Adipocyte (in vitro differentiated cells): ENCODE results near the gene EDA2R.

ENCODE experiments used
- DNase-seq: peaks from one replicate; pipeline ENCODE4 v3.0.0-alpha.2; 2015; ENCODE audit warnings: low read depth
- H3K27me3 ChIP-seq: replicated peaks from 2 replicates; pipeline ENCODE4 v1.7.0; 2013; ENCODE audit warnings: mild to moderate bottlenecking, low read length, moderate library complexity; ENCODE audit not compliant: control insufficient read depth, insufficient read depth
- H3K36me3 ChIP-seq: 2 replicates; pipeline ENCODE4 v1.7.0; 2013; ENCODE audit warnings: low read length, mild to moderate bottlenecking, moderate library complexity; ENCODE audit not compliant: control insufficient read depth, insufficient read depth, severe bottlenecking
- H3K4me1 ChIP-seq: 2 replicates; pipeline ENCODE4 v1.7.0; 2013; ENCODE audit warnings: mild to moderate bottlenecking, low read length, moderate library complexity; ENCODE audit not compliant: control insufficient read depth, insufficient read depth
- H3K4me3 ChIP-seq: 2 replicates; pipeline ENCODE4 v1.7.0; 2013; ENCODE audit warnings: mild to moderate bottlenecking, low read length, moderate library complexity
- H3K9ac ChIP-seq: 2 replicates; pipeline ENCODE4 v1.7.0; 2013; ENCODE audit warnings: mild to moderate bottlenecking, low read length, moderate library complexity
- H3K9me3 ChIP-seq: 2 replicates; pipeline ENCODE4 v1.7.0; 2013; ENCODE audit warnings: mild to moderate bottlenecking, low read length, moderate library complexity; ENCODE audit not compliant: control insufficient read depth

EDA2R gene

DNA sequence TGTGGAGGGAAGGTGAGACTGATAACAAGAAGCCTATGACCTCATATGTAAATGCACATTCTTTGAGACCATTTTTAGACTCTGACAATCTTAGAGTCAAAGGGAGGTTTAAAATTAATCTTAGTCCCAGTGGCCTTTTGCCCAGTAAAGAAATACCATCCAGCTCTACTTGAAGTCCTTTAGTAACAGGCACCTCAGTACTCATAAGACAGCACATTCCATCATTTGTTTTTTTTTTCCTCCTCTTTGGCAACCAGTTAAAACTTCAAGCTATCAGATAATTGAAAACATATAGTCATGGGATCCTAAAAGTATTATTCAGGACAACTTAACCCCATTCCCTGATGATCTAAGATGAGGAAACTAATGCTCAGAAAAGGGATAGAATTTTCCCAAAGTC lies 4.6 kb downstream of the EDA2R start:
- Histone ChIP-seq H3K36me3 (no peaks in the 10 kb centered on the region), H3K9me3 (no peaks in the 10 kb centered on the region), H3K9ac (peak overlapping the region; percentile 42), H3K4me3 (peak overlapping the region; percentile 39), H3K4me1 (peaks cover 30% of the 10 kb centered on the region), H3K27me3 (no peaks in the 10 kb centered on the region)
- peak; percentile 44 for DNase-seq

DNA sequence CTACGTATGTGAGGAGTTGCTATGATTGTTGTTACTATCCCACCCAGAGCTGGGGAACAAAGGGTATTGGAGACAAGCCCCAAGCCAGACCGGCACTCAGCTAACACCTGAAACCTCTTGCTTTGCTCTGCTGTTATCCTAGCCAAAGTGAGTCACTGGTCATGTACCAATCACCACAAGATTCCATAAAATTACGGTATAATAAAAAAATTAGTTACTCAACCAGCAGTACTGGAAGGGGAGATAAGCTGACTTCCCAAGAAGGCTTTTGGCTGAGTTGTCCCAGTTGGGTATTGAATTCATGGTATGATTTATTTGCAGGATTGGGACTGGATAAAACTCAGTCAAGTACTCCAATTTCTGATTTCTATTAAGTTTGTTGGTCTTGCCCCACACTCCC lies 5.3 kb downstream of the EDA2R start:
- Histone ChIP-seq H3K27me3 (no peaks in the 10 kb centered on the region), H3K9me3 (no peaks in the 10 kb centered on the region), H3K4me1 (peaks cover 29% of the 10 kb centered on the region), H3K4me3 (peak overlapping the region; percentile 3), H3K9ac (peak overlapping the region; percentile 42), H3K36me3 (no peaks in the 10 kb centered on the region)
- peak; percentile 64 for DNase-seq

DNA sequence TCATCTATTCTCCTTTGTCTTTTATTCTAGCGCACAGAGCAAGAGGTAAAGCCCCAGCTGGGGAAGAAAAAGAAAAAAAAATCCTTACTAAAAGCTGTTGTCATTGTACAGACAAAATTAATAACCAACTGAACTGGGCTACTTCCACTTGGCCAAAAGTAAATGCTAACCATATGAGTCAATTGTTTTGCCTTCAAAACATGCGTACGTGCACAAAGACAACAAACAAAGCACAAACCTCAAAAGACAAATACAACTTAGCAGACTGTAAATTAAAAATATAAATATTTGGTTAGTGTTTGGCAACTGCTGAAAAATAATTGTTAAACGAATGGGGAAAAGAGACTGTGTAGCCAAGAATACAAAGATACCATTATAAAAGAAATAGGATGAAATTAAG lies 5.9 kb downstream of the EDA2R start:
- peak; percentile 54 for DNase-seq
- no peaks in the 10 kb centered on the region for H3K36me3 ChIP-seq
- H3K4me3 ChIP-seq = peak overlapping the region; percentile 3
- no peaks in the 10 kb centered on the region for H3K9me3 ChIP-seq
- no peaks in the 10 kb centered on the region for H3K27me3 ChIP-seq
- H3K4me1 ChIP-seq = peaks cover 29% of the 10 kb centered on the region
- peak overlapping the region; percentile 40 for H3K9ac ChIP-seq

DNA sequence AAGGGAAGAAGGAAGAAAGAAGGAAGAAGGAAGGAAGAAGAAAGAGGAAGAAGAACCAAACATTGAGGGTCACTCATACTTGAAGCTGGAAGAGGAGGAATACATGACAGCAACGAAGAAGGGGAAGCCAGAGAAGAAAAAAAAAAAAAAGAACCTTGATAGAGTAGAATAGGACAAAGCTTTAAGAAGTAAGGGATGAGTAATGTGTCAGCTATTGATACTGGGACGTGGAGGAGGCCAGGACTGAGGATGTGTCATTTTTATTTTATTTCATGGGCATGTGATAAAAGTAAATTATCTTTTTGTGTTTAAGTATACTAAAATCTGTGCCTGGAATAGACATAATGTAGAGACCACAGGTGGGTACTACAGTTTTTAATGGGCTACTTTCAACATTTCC lies 6.4 kb downstream of the EDA2R start:
- H3K4me1 ChIP-seq = peaks cover 26% of the 10 kb centered on the region
- peak overlapping the region; percentile 40 for H3K9ac ChIP-seq
- DNase-seq = peak; percentile 29
- H3K4me3 ChIP-seq = no peak overlapping the region
- no peaks in the 10 kb centered on the region for H3K27me3 ChIP-seq
- no peaks in the 10 kb centered on the region for H3K36me3 ChIP-seq
- no peaks in the 10 kb centered on the region for H3K9me3 ChIP-seq

DNA sequence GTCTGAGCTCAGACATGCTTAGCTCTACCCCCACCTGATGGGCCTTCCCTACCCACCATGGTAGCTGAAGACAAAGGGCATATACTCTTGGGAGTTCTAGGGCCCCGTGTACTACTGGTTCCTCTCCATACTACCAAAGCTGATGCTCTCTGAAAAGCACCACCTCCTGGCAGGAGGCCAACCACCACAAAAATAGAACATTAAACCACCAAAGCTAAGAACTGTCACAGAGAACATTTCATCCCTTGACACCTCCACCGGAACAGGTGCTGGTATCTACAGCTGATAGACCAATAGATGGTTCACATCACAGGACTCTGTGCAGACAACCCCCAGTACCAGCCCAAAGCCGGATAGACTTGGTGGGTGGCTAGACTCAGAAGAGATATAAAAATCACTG lies 13.4 kb downstream of the EDA2R start:
- H3K27me3 ChIP-seq = no peaks in the 10 kb centered on the region
- no peak overlapping the region for H3K4me3 ChIP-seq
- no peak overlapping the region for H3K9ac ChIP-seq
- H3K36me3 ChIP-seq = no peaks in the 10 kb centered on the region
- no peak for DNase-seq
- H3K9me3 ChIP-seq = no peaks in the 10 kb centered on the region
- no peaks in the 10 kb centered on the region for H3K4me1 ChIP-seq

DNA sequence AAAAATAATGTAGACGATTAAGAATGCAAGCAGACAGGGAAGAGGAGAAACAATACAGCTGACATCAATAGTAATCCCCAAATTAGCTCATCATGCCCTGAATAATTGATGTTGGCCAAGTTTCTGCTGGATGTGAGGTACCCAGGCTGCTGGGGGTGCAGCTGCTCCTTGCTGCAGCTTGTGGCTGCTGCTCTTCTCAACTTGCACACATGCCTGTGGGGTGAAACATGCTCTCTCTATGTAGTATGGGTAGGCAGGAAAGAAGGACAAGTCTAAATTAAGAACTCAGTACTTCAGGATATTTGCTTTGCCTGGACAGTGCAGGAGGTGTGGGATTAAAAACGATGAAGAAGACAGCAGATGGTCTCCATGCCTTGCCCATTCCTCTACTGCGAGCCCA lies 16.7 kb downstream of the EDA2R start:
- H3K36me3 ChIP-seq = no peaks in the 10 kb centered on the region
- H3K27me3 ChIP-seq = no peaks in the 10 kb centered on the region
- H3K9me3 ChIP-seq = no peaks in the 10 kb centered on the region
- peak; percentile 34 for DNase-seq
- H3K9ac ChIP-seq = no peak overlapping the region
- no peak overlapping the region for H3K4me3 ChIP-seq
- H3K4me1 ChIP-seq = no peaks in the 10 kb centered on the region

DNA sequence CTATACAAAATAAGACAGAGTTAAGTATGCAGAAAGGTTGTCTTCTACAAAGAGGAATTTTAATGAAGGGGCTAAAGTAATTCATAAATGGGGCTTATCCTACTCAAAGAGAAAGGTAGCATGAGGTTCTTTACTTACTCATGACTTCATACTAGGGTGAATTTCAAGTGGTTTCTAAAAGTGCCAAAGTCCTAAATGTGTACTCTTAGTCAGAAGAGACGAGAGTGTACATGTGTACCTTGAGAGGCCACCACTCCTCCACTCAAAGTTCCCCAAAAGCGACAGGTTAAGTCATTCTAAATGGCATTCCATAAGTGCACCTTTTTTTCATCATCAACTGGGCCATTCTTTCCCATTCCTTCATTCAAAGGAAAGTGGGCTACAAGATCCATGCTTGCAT lies 21.9 kb downstream of the EDA2R start:
- no peaks in the 10 kb centered on the region for H3K27me3 ChIP-seq
- no peak overlapping the region for H3K4me3 ChIP-seq
- no peak overlapping the region for H3K9ac ChIP-seq
- H3K9me3 ChIP-seq = no peaks in the 10 kb centered on the region
- no peaks in the 10 kb centered on the region for H3K4me1 ChIP-seq
- DNase-seq = no peak
- H3K36me3 ChIP-seq = no peaks in the 10 kb centered on the region

DNA sequence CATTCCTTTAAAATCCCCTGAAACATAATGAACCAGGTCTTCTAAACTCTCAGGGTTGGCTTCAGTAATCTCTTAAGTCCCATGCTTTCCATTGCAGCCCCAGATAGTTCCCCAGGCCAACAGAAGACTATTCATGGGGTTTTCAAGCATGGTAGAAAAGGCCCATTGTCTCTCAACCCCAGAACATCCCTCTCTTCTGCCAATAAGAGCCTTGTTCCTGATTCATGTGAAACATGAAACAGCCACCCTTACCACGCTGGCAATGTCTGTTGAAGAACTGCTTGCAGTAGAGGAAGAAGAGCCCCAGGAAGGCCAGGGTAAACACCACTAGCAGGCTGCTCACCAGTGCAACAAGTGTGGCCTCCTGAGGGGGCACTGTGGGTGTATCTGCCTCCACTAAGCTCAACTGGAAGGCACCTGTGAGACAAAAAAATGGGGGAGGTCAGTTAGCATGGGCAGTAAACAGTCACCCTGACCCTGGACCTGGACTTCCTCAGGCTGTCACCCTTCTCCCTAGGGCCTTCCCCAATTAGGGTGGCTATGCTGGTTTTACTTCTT lies 36.4 kb downstream of the EDA2R start:
- DNase-seq = no peak
- Histone ChIP-seq H3K36me3 (peaks cover 49% of the 10 kb centered on the region), H3K4me1 (no peaks in the 10 kb centered on the region)

DNA sequence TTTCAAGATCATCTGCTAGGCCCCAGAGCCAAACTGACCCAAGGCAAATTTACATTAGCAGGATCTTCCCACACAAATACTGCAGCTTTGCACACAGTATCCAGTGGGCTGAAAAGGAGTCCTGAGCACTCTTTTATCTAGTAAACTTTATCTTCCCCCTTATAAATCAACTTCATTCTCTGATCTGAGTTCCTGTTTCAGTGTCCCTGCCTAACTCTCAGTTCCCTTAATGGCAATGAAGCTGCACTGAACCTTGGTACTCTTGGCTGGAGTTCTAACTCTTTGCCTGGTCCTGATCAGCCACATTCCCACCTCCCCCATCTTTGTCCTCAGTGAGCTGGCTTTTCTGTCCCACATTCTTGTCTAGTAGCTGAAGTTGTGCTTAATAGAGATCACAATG lies 37.4 kb downstream of the EDA2R start:
- Histone ChIP-seq H3K27me3 (no peaks in the 10 kb centered on the region), H3K36me3 (peaks cover 58% of the 10 kb centered on the region), H3K9me3 (peaks cover 4% of the 10 kb centered on the region), H3K9ac (no peak overlapping the region), H3K4me3 (no peak overlapping the region), H3K4me1 (no peaks in the 10 kb centered on the region)
- no peak for DNase-seq

More for the DNA sequence above, 36.4 kb downstream of the EDA2R start:
- no peaks in the 10 kb centered on the region for H3K27me3 ChIP-seq
- no peak overlapping the region for H3K4me3 ChIP-seq
- no peak overlapping the region for H3K9ac ChIP-seq
- peaks cover 8% of the 10 kb centered on the region for H3K9me3 ChIP-seq

DNA sequence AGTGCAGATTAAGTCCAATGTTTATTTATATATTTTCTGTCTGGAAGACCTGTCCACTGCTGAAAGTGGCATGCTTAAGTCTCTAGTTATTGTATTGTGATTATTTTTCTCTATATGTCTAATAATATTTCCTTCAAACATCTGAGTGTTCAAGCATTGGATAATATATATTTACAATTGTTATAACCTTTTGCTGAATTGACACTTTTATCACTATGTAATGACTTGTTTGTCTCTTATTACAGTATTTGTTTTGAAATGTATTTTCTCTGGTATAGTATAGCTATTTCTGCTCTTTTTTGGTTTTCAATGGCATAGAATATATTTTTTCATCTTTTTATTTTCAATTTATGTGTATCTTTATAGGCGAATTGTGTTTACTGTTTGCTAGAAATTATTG lies 59.7 kb downstream of the EDA2R start:
- Histone ChIP-seq H3K36me3 (no peaks in the 10 kb centered on the region), H3K4me3 (no peak overlapping the region), H3K27me3 (no peaks in the 10 kb centered on the region), H3K9me3 (peaks cover 27% of the 10 kb centered on the region), H3K4me1 (no peaks in the 10 kb centered on the region), H3K9ac (no peak overlapping the region)
- no peak for DNase-seq

DNA sequence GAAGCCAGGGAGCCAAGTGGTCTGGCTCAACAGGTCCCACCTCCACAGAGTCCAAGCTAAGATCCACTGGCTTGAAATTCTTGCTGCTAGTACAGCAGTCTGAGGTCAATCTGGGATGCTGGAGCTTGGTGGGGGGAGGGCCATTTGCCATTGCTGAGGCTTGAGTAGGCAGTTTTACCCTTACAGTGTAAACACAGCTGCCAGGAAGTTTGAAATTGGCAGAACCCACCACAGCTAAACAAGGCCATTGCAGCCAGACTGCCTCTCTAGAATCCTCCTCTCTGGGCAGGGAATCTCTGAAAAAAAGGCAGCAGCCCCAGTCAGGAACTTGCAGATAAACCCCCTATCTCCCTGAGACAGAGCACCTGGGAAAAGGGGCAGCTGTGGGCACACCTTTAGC lies 84.9 kb downstream of the EDA2R start:
- DNase-seq = no peak
- Histone ChIP-seq H3K4me1 (no peaks in the 10 kb centered on the region), H3K27me3 (no peaks in the 10 kb centered on the region), H3K9me3 (no peaks in the 10 kb centered on the region), H3K4me3 (no peak overlapping the region), H3K36me3 (no peaks in the 10 kb centered on the region), H3K9ac (no peak overlapping the region)

DNA sequence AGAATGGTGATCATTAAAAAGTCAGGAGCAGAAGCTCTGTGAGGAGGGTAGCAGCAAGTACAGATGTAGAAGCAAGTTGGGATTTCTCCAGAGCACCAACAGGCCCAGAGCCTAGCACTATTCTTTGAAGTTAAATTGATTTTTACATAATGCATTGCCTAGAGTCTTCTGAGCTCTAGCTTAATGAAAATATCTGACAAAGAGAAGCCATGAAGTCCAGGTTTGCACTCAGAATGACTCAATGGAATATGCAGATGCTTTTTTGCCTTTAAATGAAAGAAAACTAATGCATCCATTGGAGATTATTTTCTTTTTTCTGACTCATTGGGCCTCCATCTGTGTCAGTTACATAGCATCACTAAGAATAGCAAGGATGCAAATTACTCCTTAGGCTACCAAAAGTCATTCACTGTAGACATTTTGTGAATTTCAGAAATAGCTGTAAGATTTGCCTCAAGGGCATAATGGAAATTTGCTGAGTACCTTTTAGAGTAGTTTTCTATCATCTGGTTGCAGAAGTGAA lies 91.0 kb downstream of the EDA2R start:
- Histone ChIP-seq H3K27me3 (no peaks in the 10 kb centered on the region), H3K9ac (no peak overlapping the region), H3K4me1 (no peaks in the 10 kb centered on the region), H3K4me3 (no peak overlapping the region), H3K36me3 (no peaks in the 10 kb centered on the region), H3K9me3 (peaks cover 7% of the 10 kb centered on the region)
- no peak for DNase-seq
